HG03575 (cell line): ENCODE measurements around the gene GPR89A.
"Not testable (repeated sequence)": the region's sequence is repeated elsewhere in the genome, so short reads cannot be mapped to it uniquely, and the experiment has no call there.

Source experiments
- ATAC-seq: cut with Tn5 transposase; IDR thresholded peaks from one replicate; pipeline ENCODE4 v1.9.1; 2021; ENCODE audit not compliant: unreplicated experiment, insufficient number of reproducible peaks, low FRiP score; ENCODE audit errors: extremely low read depth

Gene GPR89A

GRCh38 chr1:145670995-145671745, 63.4 kb downstream of the GPR89A start:
- ATAC-seq = not testable (repeated sequence)

- ATAC-seq = not testable (repeated sequence)
Observed at GRCh38 chr1:145673217-145673616, 65.4 kb downstream of the GPR89A start.

GRCh38 chr1:145684858-145685257, 77.1 kb downstream of the GPR89A start:
- ATAC-seq = not testable (repeated sequence)

- ATAC-seq = not testable (repeated sequence)
Observed at GRCh38 chr1:145686078-145686477, 78.3 kb downstream of the GPR89A start.

GRCh38 chr1:145688328-145688727, 80.5 kb downstream of the GPR89A start:
- no peak for ATAC-seq

- no peak for ATAC-seq
Observed at GRCh38 chr1:145688924-145689323, 81.1 kb downstream of the GPR89A start.

GRCh38 chr1:145689922-145690321, 82.1 kb downstream of the GPR89A start:
- no peak for ATAC-seq

- no peak for ATAC-seq
Observed at GRCh38 chr1:145690587-145691558, 83.1 kb downstream of the GPR89A start.

- no peak for ATAC-seq
Observed at GRCh38 chr1:145692785-145693443, 85.1 kb downstream of the GPR89A start.

GRCh38 chr1:145695821-145696629, 88.2 kb downstream of the GPR89A start:
- ATAC-seq = no peak

GRCh38 chr1:145696630-145696960, 88.8 kb downstream of the GPR89A start:
- ATAC-seq = no peak

GRCh38 chr1:145701306-145701862, 93.6 kb downstream of the GPR89A start:
- ATAC-seq = no peak

- ATAC-seq = no peak
Observed at GRCh38 chr1:145702052-145702451, 94.3 kb downstream of the GPR89A start.

GRCh38 chr1:145702826-145703225, 95.0 kb downstream of the GPR89A start:
- no peak for ATAC-seq

- ATAC-seq = no peak
Observed at GRCh38 chr1:145705622-145706021, 97.8 kb downstream of the GPR89A start.

GRCh38 chr1:145706086-145706664, 98.4 kb downstream of the GPR89A start:
- no peak for ATAC-seq

- ATAC-seq = no peak
Observed at GRCh38 chr1:145707183-145707867, 99.5 kb downstream of the GPR89A start, which contains the start of gene PDZK1. Gene PDZK1, minus strand, starts transcription at chr1:145707368. Its CDS starts 19,347 bp downstream, at chr1:145688021.
